ENCODE results near the gene SNAP91.
"Not testable (repeated sequence)": the region's sequence is repeated elsewhere in the genome, so short reads cannot be mapped to it uniquely, and the experiment has no call there.

The SNAP91 gene

GRCh38 chr6:83708970-83709747 is at the start of gene SNAP91:
Gene SNAP91, minus strand, starts transcription at chr6:83709101. Its CDS starts 1,174 bp downstream, at chr6:83707927.
- DNase-seq, result peak; percentile 32

- DNase-seq, result no peak
Observed at GRCh38 chr6:83758533-83758932, 49.6 kb upstream of the SNAP91 start.

- no peak for DNase-seq
Observed at GRCh38 chr6:83757021-83757420, 48.1 kb upstream of the SNAP91 start.

GRCh38 chr6:83756565-83756964 is 47.7 kb upstream of the SNAP91 start:
- DNase-seq, result no peak

GRCh38 chr6:83752375-83752774 is 43.5 kb upstream of the SNAP91 start:
- DNase-seq, result not testable (repeated sequence)

GRCh38 chr6:83741089-83741488 is 32.2 kb upstream of the SNAP91 start:
- DNase-seq, result no peak

- DNase-seq, result no peak
Observed at GRCh38 chr6:83735461-83735860, 26.6 kb upstream of the SNAP91 start.

GRCh38 chr6:83729871-83730270 is 21.0 kb upstream of the SNAP91 start:
- DNase-seq, result no peak

- no peak for DNase-seq
Observed at GRCh38 chr6:83722876-83723275, 14.0 kb upstream of the SNAP91 start.

GRCh38 chr6:83717809-83718208 is 8.9 kb upstream of the SNAP91 start:
- DNase-seq, result no peak

- DNase-seq, result no peak
Observed at GRCh38 chr6:83711958-83712357, 3.1 kb upstream of the SNAP91 start.

GRCh38 chr6:83709748-83710050 is 798 bp upstream of the SNAP91 start:
- no peak for DNase-seq

- DNase-seq, result peak; percentile 32
Observed at GRCh38 chr6:83708546-83708969, 343 bp downstream of the SNAP91 start.

- DNase-seq, result peak; percentile 32
Observed at GRCh38 chr6:83707829-83708545, 914 bp downstream of the SNAP91 start.

- DNase-seq, result no peak
Observed at GRCh38 chr6:83702749-83703148, 6.2 kb downstream of the SNAP91 start.

GRCh38 chr6:83702077-83702476 is 6.8 kb downstream of the SNAP91 start:
- DNase-seq, result peak; percentile 34

- DNase-seq, result no peak
Observed at GRCh38 chr6:83696674-83697073, 12.2 kb downstream of the SNAP91 start.

GRCh38 chr6:83685481-83685880 is 23.4 kb downstream of the SNAP91 start:
- no peak for DNase-seq

GRCh38 chr6:83677791-83678190 is 31.1 kb downstream of the SNAP91 start:
- no peak for DNase-seq

- DNase-seq, result no peak
Observed at GRCh38 chr6:83637953-83638352, 70.9 kb downstream of the SNAP91 start.

GRCh38 chr6:83636800-83637199 is 72.1 kb downstream of the SNAP91 start:
- no peak for DNase-seq

GRCh38 chr6:83633609-83634008 is 75.3 kb downstream of the SNAP91 start:
- no peak for DNase-seq

GRCh38 chr6:83633149-83633548 is 75.8 kb downstream of the SNAP91 start:
- no peak for DNase-seq

GRCh38 chr6:83629908-83630307 is 79.0 kb downstream of the SNAP91 start:
- DNase-seq, result not testable (repeated sequence)

Data from NCI-H526 treated with DMSO at 0.1 percent for 48 hours (cell line).